ENCODE results near the gene FAM222A. TPM values are rescaled to one million over a fixed set of nuclear protein-coding genes. Genes with fewer than 3 reads are reported as not detected.
A peak's percentile ranks its signal among the peaks of the same experiment; 100 is the strongest.

Gene FAM222A
- polyA plus RNA-seq, 4 donors = 1.6 to 7.5 (median 4.7) TPM

DNA sequence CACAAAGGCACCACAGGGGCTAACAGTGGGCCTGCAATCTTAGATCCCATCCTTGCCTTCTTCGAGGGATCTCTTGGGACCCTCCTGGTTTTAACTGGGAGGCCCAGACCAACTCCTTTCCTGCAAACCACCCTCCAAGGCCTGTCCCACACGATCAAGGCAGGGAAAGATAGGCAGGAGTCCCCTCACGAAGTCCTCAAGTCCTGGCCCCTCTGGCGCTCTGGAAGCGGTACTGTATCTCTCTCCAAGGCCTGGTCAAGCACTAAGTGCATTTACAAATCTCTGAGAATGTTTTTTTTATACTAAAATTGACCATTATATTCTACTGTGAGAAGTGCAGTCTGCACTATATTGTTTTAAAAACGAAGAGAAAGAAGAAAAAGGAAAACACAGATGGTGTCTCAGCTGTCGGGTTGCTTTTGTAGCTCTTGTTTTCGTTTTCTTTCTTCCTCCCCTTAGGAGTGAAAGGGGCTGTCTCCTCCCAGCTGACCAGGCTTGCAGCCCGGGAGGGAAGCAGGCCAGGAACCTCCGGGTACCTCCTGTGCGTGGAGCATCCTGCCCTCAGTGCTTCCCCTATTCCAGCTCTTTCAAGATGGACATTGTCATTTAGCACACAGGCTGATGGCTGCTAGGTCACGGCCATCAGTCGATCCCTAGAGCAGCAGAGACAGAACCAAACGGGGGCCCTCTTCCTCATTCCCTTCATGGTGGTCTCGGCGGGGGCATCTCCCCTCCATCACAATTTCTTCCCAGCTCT, 56.7 kb downstream of the FAM222A start:
- H3K4me3 ChIP-seq (ENCODE audit: low read depth in 1 of 3, low read length in 3 of 3) = no peak overlapping the region
- FAIRE-seq (no peak), DNase-seq (no peak)
- H3K9me3 ChIP-seq (ENCODE audit: control insufficient read depth in 2 of 2, insufficient read depth in 1 of 2, low read depth in 1 of 2, low read length in 1 of 2) = no peaks in the 10 kb centered on the region
- H3K27me3 ChIP-seq (ENCODE audit: control insufficient read depth in 3 of 3, insufficient read depth in 3 of 3, low read length in 3 of 3) = no peaks in the 10 kb centered on the region
- H3K4me1 ChIP-seq (ENCODE audit: control insufficient read depth in 3 of 3, insufficient read depth in 2 of 3, low read depth in 1 of 3, low read length in 2 of 3) = no peaks in the 10 kb centered on the region
- 70 to 76% (median 76%) methylated on average over 16 of the region's 16 CpGs for WGBS, 3 donors
- H3K36me3 ChIP-seq (ENCODE audit: control insufficient read depth in 3 of 3, insufficient read depth in 2 of 3, low read depth in 1 of 3, low read length in 3 of 3) = peaks cover 0 to 37% (median 0%) of the 10 kb centered on the region in 3 donors
- H3K27ac ChIP-seq (ENCODE audit: low read depth in 1 of 3, low read length in 2 of 3) = no peak overlapping the region

DNA sequence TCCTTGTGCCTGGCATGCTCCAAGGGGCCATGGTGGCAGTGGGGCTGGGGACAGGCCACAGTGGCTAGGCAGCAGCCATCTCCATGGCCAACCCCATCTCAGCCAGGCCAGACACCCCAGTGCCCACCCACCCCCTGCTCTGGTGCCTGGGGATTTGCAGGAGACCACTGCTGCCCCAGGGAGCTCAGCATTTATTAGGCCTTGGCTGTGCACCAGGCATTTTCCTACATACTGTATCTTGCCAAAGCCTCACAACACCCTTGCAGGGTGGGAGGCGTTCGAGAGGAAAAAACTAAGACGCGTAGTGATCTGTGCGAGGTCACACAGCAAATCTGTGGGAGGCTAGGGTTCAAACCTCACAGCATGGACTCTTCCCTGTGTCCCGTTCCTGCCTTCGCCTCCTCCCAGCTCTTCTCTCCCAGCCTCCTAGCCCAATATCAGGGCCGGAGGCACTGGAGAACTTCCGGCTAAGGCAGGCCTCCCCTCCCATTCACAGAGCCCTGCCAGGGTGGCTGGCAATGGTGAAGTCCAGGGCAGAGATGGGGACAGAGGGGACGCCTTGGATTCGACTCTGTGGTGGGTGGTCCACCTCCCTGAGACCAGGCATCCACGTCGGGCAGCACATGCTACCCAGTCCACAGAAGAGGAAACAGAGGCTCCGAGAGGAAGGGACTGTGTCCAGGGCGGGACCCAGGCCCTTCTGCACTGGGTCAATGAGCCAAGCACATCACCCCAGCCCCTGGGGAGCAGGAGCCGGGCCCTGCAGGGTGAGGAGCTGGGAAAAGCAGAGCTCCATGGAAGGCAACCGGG, 57.4 kb downstream of the FAM222A start:
- Histone ChIP-seq H3K4me1 (ENCODE audit: control insufficient read depth in 3 of 3, insufficient read depth in 2 of 3, low read depth in 1 of 3, low read length in 2 of 3) (no peaks in the 10 kb centered on the region), H3K36me3 (ENCODE audit: control insufficient read depth in 3 of 3, insufficient read depth in 2 of 3, low read depth in 1 of 3, low read length in 3 of 3) (peaks cover 0 to 35% (median 0%) of the 10 kb centered on the region in 3 donors), H3K27me3 (ENCODE audit: control insufficient read depth in 3 of 3, insufficient read depth in 3 of 3, low read length in 3 of 3) (no peaks in the 10 kb centered on the region), H3K9me3 (ENCODE audit: control insufficient read depth in 2 of 2, insufficient read depth in 1 of 2, low read depth in 1 of 2, low read length in 1 of 2) (no peaks in the 10 kb centered on the region), H3K4me3 (ENCODE audit: low read depth in 1 of 3, low read length in 3 of 3) (no peak overlapping the region), H3K27ac (ENCODE audit: low read depth in 1 of 3, low read length in 2 of 3) (no peak overlapping the region)
- DNase-seq = no peak
- no peak for FAIRE-seq
- 82 to 85% (median 84%) methylated on average over 17 of the region's 17 CpGs for WGBS, 3 donors

DNA sequence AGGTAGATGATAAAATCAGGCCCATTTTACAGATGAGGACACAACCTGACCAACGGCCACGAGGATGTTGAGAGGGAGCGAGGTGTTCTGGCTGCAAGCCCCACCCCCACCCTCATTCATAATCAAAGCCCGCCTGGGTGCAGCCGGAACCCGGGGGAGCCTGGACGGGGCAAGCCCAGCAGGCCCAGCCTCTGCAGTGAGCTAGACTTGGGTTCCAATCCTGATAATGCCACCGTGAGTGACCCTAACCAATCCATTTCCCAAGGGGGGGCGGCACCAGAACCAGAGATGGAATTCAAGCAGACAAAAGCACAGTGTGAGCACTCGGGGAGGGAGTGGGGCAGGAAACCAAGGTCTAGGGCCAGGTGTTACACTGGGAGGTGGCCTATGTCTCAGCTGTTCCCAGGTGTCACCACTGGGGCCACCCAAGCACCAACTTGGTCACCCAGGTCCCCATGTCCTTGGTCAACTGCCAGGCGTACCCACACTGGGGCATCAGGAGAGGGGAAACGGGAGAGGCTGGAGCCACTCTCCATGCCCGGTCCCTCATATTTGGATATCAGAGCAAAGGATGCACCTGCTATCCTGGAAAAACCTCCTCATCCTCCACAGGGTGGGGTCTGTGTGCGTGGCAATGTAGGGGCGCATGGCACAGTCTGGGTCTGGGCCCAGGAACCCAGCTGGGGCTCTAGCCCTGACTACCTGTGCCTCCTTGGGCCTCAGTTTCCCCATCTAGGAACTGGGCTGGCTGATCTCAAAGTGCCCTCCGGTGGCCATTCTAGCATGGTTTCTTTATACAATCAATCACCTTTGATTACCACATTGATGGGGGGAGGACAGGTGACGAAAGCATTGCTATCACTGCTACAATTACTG, 58.4 kb downstream of the FAM222A start:
- peaks cover 0 to 33% (median 0%) of the 10 kb centered on the region in 3 donors for H3K36me3 ChIP-seq (ENCODE audit: control insufficient read depth in 3 of 3, insufficient read depth in 2 of 3, low read depth in 1 of 3, low read length in 3 of 3)
- no peak overlapping the region for H3K27ac ChIP-seq (ENCODE audit: low read depth in 1 of 3, low read length in 2 of 3)
- H3K9me3 ChIP-seq (ENCODE audit: control insufficient read depth in 2 of 2, insufficient read depth in 1 of 2, low read depth in 1 of 2, low read length in 1 of 2) = no peaks in the 10 kb centered on the region
- no peak for DNase-seq
- 67 to 82% (median 73%) methylated on average over 17 of the region's 17 CpGs for WGBS, 3 donors
- FAIRE-seq = no peak
- H3K4me3 ChIP-seq (ENCODE audit: low read depth in 1 of 3, low read length in 3 of 3) = no peak overlapping the region
- H3K27me3 ChIP-seq (ENCODE audit: control insufficient read depth in 3 of 3, insufficient read depth in 3 of 3, low read length in 3 of 3) = no peaks in the 10 kb centered on the region
- H3K4me1 ChIP-seq (ENCODE audit: control insufficient read depth in 3 of 3, insufficient read depth in 2 of 3, low read depth in 1 of 3, low read length in 2 of 3) = no peaks in the 10 kb centered on the region

DNA sequence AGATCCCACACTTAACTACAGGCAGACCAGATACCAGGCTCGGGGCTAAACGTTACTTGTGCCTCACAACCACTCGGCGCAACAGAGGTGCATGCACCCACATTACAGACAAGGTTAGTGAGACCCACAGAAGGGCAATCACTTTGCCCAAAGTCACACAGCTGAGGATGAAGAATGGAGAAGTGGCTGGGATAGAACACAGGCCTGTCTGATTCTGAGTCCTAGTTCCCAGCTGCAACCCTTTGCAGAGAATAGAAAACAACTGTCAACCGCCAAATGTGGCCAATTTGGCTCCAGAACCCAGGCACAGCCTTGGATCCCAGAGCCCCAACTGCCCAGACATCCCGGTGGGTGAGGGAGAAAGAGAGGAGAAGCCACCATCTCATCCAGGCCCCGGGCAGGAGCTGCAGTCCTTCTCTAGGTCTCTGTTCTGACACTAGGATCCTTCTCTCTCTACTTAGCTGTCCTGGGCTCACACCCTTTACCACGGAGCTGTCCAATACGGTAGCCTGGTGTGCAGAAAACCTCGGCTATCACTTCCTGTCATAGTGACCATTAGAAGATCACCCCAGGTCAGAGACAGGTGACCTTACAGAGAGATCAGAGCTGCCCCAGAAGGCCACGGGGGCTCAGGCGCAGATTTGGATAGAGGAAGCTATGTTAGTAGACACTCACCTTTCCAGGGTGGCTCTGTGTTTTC, 59.1 kb downstream of the FAM222A start:
- DNase-seq (no peak), FAIRE-seq (no peak)
- Histone ChIP-seq H3K9me3 (ENCODE audit: control insufficient read depth in 2 of 2, insufficient read depth in 1 of 2, low read depth in 1 of 2, low read length in 1 of 2) (no peaks in the 10 kb centered on the region), H3K4me1 (ENCODE audit: control insufficient read depth in 3 of 3, insufficient read depth in 2 of 3, low read depth in 1 of 3, low read length in 2 of 3) (no peaks in the 10 kb centered on the region), H3K36me3 (ENCODE audit: control insufficient read depth in 3 of 3, insufficient read depth in 2 of 3, low read depth in 1 of 3, low read length in 3 of 3) (peaks cover 0 to 33% (median 0%) of the 10 kb centered on the region in 3 donors), H3K27me3 (ENCODE audit: control insufficient read depth in 3 of 3, insufficient read depth in 3 of 3, low read length in 3 of 3) (no peaks in the 10 kb centered on the region), H3K27ac (ENCODE audit: low read depth in 1 of 3, low read length in 2 of 3) (no peak overlapping the region), H3K4me3 (ENCODE audit: low read depth in 1 of 3, low read length in 3 of 3) (no peak overlapping the region)
- 30 to 48% (median 42%) methylated on average over 12 of the region's 12 CpGs for WGBS, 3 donors

DNA sequence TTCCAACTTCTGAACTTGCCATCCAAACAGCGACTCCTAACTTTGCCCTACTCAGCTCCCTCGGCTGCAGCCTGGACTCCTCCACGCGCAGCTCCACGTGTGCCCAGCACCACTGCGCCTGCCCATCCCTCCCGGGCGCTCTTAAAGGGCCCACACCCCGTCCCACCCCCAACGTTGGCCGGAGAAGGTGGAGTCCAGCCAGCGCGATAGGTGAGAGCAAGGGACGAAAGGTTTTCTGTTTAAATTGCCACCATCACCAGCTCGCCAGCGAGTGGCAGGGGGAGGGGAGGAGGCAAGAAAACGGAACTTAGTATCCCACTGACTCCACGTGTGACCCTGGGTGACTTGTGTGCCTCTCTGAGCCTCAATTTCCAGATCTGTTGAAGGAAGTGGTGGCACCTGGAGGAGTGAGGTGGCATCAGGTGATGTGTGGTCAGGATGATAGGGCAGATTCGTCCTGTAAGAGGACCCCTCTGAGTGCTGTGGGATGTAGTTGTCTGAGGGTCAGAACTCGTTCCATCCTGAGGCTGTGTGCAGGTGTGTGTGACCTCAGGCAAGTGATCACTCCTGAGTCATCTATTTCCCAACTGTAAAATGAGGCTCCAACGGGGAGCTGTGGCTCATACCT, 59.9 kb downstream of the FAM222A start:
- peak; percentile 51 to 54 for DNase-seq

DNA sequence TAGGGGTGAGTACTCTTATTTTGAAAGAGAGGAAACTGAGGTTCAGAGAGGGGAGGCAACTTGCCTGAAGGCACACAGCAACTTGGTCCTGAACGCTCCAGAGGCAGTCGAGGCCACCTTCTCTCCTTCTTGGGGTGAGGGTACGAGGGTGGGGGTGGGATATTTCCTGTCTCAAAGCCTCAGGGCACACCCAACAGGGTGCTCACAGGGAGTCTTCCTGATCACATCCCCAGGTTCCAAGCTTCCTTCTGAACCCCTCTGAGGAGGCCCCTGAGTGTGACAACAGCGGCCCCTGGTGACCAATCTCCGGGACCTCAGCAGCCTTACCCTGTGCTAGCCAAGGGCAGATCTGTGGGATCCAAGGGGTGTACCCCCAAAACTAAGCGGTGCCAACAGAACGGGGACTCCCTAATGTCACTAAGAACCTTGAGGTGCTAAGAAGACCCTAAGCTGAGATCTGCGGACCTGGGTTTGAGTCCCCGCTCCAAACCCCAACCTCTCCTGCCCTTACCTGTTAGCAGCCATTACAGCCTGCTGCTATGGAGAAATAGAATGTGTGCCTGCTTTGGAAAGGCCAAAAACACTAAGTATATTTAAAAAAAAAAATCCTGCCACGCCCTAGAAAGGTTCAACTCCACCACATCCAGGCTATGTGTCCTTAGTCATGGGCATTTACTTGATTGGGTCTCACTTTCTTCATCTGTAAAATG, 61.7 kb downstream of the FAM222A start:
- Histone ChIP-seq H3K4me3 (ENCODE audit: low read depth in 1 of 3, low read length in 3 of 3) (no peak overlapping the region), H3K36me3 (ENCODE audit: control insufficient read depth in 3 of 3, insufficient read depth in 2 of 3, low read depth in 1 of 3, low read length in 3 of 3) (peaks cover 0 to 12% (median 0%) of the 10 kb centered on the region in 3 donors), H3K27me3 (ENCODE audit: control insufficient read depth in 3 of 3, insufficient read depth in 3 of 3, low read length in 3 of 3) (no peaks in the 10 kb centered on the region), H3K9me3 (ENCODE audit: control insufficient read depth in 2 of 2, insufficient read depth in 1 of 2, low read depth in 1 of 2, low read length in 1 of 2) (peaks cover 0 to 3% of the 10 kb centered on the region in 2 donors), H3K27ac (ENCODE audit: low read depth in 1 of 3, low read length in 2 of 3) (no peak overlapping the region), H3K4me1 (ENCODE audit: control insufficient read depth in 3 of 3, insufficient read depth in 2 of 3, low read depth in 1 of 3, low read length in 2 of 3) (no peaks in the 10 kb centered on the region)
- no peak for FAIRE-seq
- DNase-seq = peak; percentile 76 to 83
- 17 to 21% (median 18%) methylated on average over 10 of the region's 10 CpGs for whole genome bisulfite sequencing, 3 donors

More for the DNA sequence above, 59.9 kb downstream of the FAM222A start:
- no peaks in the 10 kb centered on the region for H3K27me3 ChIP-seq (ENCODE audit: control insufficient read depth in 3 of 3, insufficient read depth in 3 of 3, low read length in 3 of 3)
- no peak overlapping the region for H3K4me3 ChIP-seq (ENCODE audit: low read depth in 1 of 3, low read length in 3 of 3)
- FAIRE-seq = no peak
- no peaks in the 10 kb centered on the region for H3K9me3 ChIP-seq (ENCODE audit: control insufficient read depth in 2 of 2, insufficient read depth in 1 of 2, low read depth in 1 of 2, low read length in 1 of 2)
- 5 to 27% (median 16%) methylated on average over 21 of the region's 21 CpGs for whole genome bisulfite sequencing, 3 donors
- no peaks in the 10 kb centered on the region for H3K4me1 ChIP-seq (ENCODE audit: control insufficient read depth in 3 of 3, insufficient read depth in 2 of 3, low read depth in 1 of 3, low read length in 2 of 3)
- H3K36me3 ChIP-seq (ENCODE audit: control insufficient read depth in 3 of 3, insufficient read depth in 2 of 3, low read depth in 1 of 3, low read length in 3 of 3) = peaks cover 0 to 27% (median 0%) of the 10 kb centered on the region in 3 donors
- no peak overlapping the region for H3K27ac ChIP-seq (ENCODE audit: low read depth in 1 of 3, low read length in 2 of 3)

DNA sequence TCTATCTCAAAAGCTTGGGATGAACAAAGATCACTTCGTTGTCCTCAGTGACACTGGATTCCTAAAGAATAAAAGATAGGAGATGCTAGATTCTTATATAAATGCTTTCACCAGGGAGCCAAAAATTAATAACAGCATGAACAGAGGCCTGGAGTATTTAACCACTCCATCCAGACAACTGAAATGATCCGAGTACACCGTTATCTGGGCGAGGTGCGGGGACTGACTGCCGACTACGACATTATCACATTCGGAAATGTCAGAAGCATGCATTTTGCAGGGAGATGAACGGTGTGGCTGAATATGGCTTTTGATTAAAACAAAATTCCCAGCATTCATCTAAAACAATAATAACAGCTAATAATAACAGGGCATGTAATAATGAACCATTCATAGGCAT, 63.0 kb downstream of the FAM222A start:
- Histone ChIP-seq H3K36me3 (ENCODE audit: control insufficient read depth in 3 of 3, insufficient read depth in 2 of 3, low read depth in 1 of 3, low read length in 3 of 3) (peaks cover 0 to 3% (median 0%) of the 10 kb centered on the region in 3 donors), H3K4me1 (ENCODE audit: control insufficient read depth in 3 of 3, insufficient read depth in 2 of 3, low read depth in 1 of 3, low read length in 2 of 3) (no peaks in the 10 kb centered on the region), H3K9me3 (ENCODE audit: control insufficient read depth in 2 of 2, insufficient read depth in 1 of 2, low read depth in 1 of 2, low read length in 1 of 2) (peaks cover 0 to 3% of the 10 kb centered on the region in 2 donors), H3K27ac (ENCODE audit: low read depth in 1 of 3, low read length in 2 of 3) (no peak overlapping the region), H3K27me3 (ENCODE audit: control insufficient read depth in 3 of 3, insufficient read depth in 3 of 3, low read length in 3 of 3) (no peaks in the 10 kb centered on the region), H3K4me3 (ENCODE audit: low read depth in 1 of 3, low read length in 3 of 3) (no peak overlapping the region)
- DNase-seq = no peak
- WGBS, 3 donors = 42 to 71% (median 64%) methylated on average over 9 of the region's 9 CpGs
- no peak for FAIRE-seq

All from small intestine (tissue), 7 donors.